H1 (cell line): ENCODE measurements around the gene MAFB. TPM values are rescaled to one million over a fixed set of nuclear protein-coding genes. Genes with fewer than 3 reads are reported as not detected.

ENCODE experiments used
- CTCF ChIA-PET: fragments of 300-600 bp; sonication (Branson Sonifier 250); formaldehyde crosslinking; loops from one replicate; lab custom pipeline; 2021; ENCODE audit not compliant: partially characterized antibody; lab: Charles Lee
- POLR2A ChIA-PET: fragments of 300-600 bp; sonication (Branson Sonifier 250); formaldehyde crosslinking; loops from one replicate; lab custom pipeline; 2021; ENCODE audit warnings: inconsistent platforms; ENCODE audit not compliant: partially characterized antibody; lab: Charles Lee
- DNase-seq, 2 experiments: peaks; one replicate each; pipeline versions ENCODE4 v3.0.0 to v3.0.0-alpha.2; 2010 to 2022; ENCODE audit warnings: low spot score in 2 of 2, low read depth in 1 of 2, mixed read lengths in 1 of 2
- FAIRE-seq: peaks from 2 replicates; lab custom pipeline; 2011; peaks lifted over from hg19 to GRCh38; lab: Jason Lieb, UNC
- H2AFZ ChIP-seq: 2 replicates; pipeline ENCODE4 v1.8.1; 2012; ENCODE audit warnings: low read length, inconsistent platforms
- H2AK5ac ChIP-seq: 2 replicates; pipeline ENCODE4 v1.6.1; 2013; ENCODE audit warnings: low read depth, low read length
- H2BK120ac ChIP-seq: replicated peaks from 2 replicates; pipeline ENCODE3; 2013; ENCODE audit warnings: low read depth, low read length, inconsistent platforms
- H2BK12ac ChIP-seq: 2 replicates; pipeline ENCODE4 v1.6.1; 2013; ENCODE audit warnings: low read depth, low read length
- H2BK15ac ChIP-seq: 2 replicates; pipeline ENCODE4 v1.6.1; 2013; ENCODE audit warnings: low read length
- H2BK20ac ChIP-seq: 2 replicates; pipeline ENCODE4 v1.6.1; 2013; ENCODE audit warnings: low read length
- H2BK5ac ChIP-seq: 2 replicates; pipeline ENCODE4 v1.6.1; 2013; ENCODE audit warnings: low read depth, low read length
- H3K14ac ChIP-seq: 2 replicates; pipeline ENCODE4 v1.6.1; 2013; ENCODE audit warnings: inconsistent platforms; ENCODE audit not compliant: insufficient read length
- H3K18ac ChIP-seq: 2 replicates; pipeline ENCODE4 v1.6.1; 2013; ENCODE audit warnings: low read length; ENCODE audit errors: extremely low read depth
- H3K23ac ChIP-seq: 2 replicates; pipeline ENCODE4 v1.6.1; 2013; ENCODE audit warnings: inconsistent platforms; ENCODE audit not compliant: insufficient read length
- H3K23me2 ChIP-seq: 2 replicates; pipeline ENCODE4 v1.6.1; 2013; ENCODE audit warnings: low read depth, low read length
- H3K27ac ChIP-seq: 2 replicates; pipeline ENCODE4 v1.6.1; 2011; ENCODE audit warnings: low read depth, low read length, inconsistent platforms
- H3K27me3 ChIP-seq, 4 experiments: replicated peaks in 1 of 4; 1 replicate in 1 of 4; 2 replicates in 3 of 4; pipeline versions ENCODE4 v1.6.1 to v1.8.1; 2011 to 2013; ENCODE audit warnings: low read length in 3 of 4, mild to moderate bottlenecking in 3 of 4, inconsistent platforms in 2 of 4, mixed read lengths in 2 of 4, moderate library complexity in 1 of 4; ENCODE audit not compliant: control insufficient read depth in 3 of 4, insufficient read depth in 3 of 4; ENCODE audit errors: extremely low read depth in 1 of 4
- H3K36me3 ChIP-seq, 4 experiments: 2 replicates each; pipeline versions ENCODE4 v1.6.1 to v1.8.1; 2011 to 2013; ENCODE audit warnings: mild to moderate bottlenecking in 4 of 4, low read length in 3 of 4, moderate library complexity in 2 of 4, control low read depth in 1 of 4, inconsistent platforms in 1 of 4; ENCODE audit not compliant: insufficient read depth in 4 of 4, control insufficient read depth in 2 of 4
- H3K4ac ChIP-seq: replicated peaks from 2 replicates; pipeline ENCODE3; 2013; ENCODE audit warnings: low read length, low read depth, mixed read lengths, inconsistent platforms; ENCODE audit not compliant: insufficient read length
- H3K4me1 ChIP-seq, 4 experiments: replicated peaks in 1 of 4; 1 replicate in 1 of 4; 2 replicates in 3 of 4; pipeline versions ENCODE4 v1.6.1 to v1.8.1; 2011 to 2013; ENCODE audit warnings: low read length in 3 of 4, inconsistent platforms in 2 of 4, mixed read lengths in 1 of 4; ENCODE audit not compliant: insufficient read depth in 4 of 4, control insufficient read depth in 3 of 4
- H3K4me2 ChIP-seq, 2 experiments: 2 replicates each; pipeline versions ENCODE4 v1.6.1 to v1.8.1; 2011 to 2013; ENCODE audit warnings: low read depth in 2 of 2, low read length in 2 of 2, control low read depth in 1 of 2, inconsistent platforms in 1 of 2, mild to moderate bottlenecking in 1 of 2; ENCODE audit not compliant: insufficient read depth in 1 of 2
- H3K4me3 ChIP-seq, 4 experiments: fragments of 200-600, 300-600 bp in 1 of 4; sonication (generic), shearing (Covaris generic), sonication (Bioruptor Twin) in 1 of 4; 2 replicates each; pipeline versions ENCODE4 v1.5.1 to v1.8.1; 2011 to 2016; ENCODE audit warnings: low read length in 4 of 4, low read depth in 3 of 4, control low read depth in 2 of 4, inconsistent platforms in 2 of 4, mild to moderate bottlenecking in 2 of 4, mixed read lengths in 1 of 4, moderate library complexity in 1 of 4; ENCODE audit not compliant: insufficient read depth in 2 of 4; ENCODE audit errors: extremely low read depth in 1 of 4
- H3K56ac ChIP-seq: replicated peaks from 2 replicates; pipeline ENCODE3; 2013; ENCODE audit warnings: low read depth, mild to moderate bottlenecking, mixed read lengths, low read length, inconsistent platforms; ENCODE audit not compliant: insufficient read length
- H3K79me1 ChIP-seq: 2 replicates; pipeline ENCODE4 v1.6.1; 2013; ENCODE audit warnings: low read depth, low read length, control low read depth
- H3K79me2 ChIP-seq, 2 experiments: 2 replicates each; pipeline versions ENCODE4 v1.6.1 to v1.8.1; 2012 to 2013; ENCODE audit warnings: low read length in 2 of 2, mild to moderate bottlenecking in 2 of 2, inconsistent platforms in 1 of 2; ENCODE audit not compliant: insufficient read depth in 2 of 2, control insufficient read depth in 1 of 2
- H3K9ac ChIP-seq, 4 experiments: replicated peaks in 1 of 4; 1 replicate in 1 of 4; 2 replicates in 3 of 4; pipeline versions ENCODE4 v1.6.1 to v1.8.1; 2011 to 2013; ENCODE audit warnings: low read depth in 3 of 4, low read length in 3 of 4, control low read depth in 2 of 4, mild to moderate bottlenecking in 2 of 4, moderate library complexity in 2 of 4, inconsistent platforms in 1 of 4; ENCODE audit errors: extremely low read depth in 1 of 4
- H3K9me3 ChIP-seq, 2 experiments: 2 replicates each; pipeline versions ENCODE4 v1.6.1 to v1.8.1; 2012 to 2013; ENCODE audit warnings: mild to moderate bottlenecking in 2 of 2, moderate library complexity in 2 of 2, control low read depth in 1 of 2, inconsistent platforms in 1 of 2, low read depth in 1 of 2, low read length in 1 of 2, mixed read lengths in 1 of 2; ENCODE audit not compliant: insufficient read depth in 2 of 2
- H4K20me1 ChIP-seq, 2 experiments: replicated peaks in 1 of 2; 2 replicates each; pipeline versions ENCODE3 to v1.8.1; 2011 to 2013; ENCODE audit warnings: inconsistent platforms in 2 of 2, low read length in 2 of 2, mild to moderate bottlenecking in 1 of 2; ENCODE audit not compliant: insufficient read depth in 2 of 2, control insufficient read depth in 1 of 2
- H4K5ac ChIP-seq: 2 replicates; pipeline ENCODE4 v1.6.1; 2013; ENCODE audit warnings: low read length, low read depth, mixed read lengths, inconsistent platforms; ENCODE audit not compliant: insufficient read length
- H4K8ac ChIP-seq: 2 replicates; pipeline ENCODE4 v1.8.0; 2013; ENCODE audit warnings: mild to moderate bottlenecking, moderate library complexity, low read length, inconsistent platforms; ENCODE audit not compliant: insufficient read depth; ENCODE audit errors: extremely low read depth
- H4K91ac ChIP-seq: replicated peaks from 2 replicates; pipeline ENCODE3; 2013; ENCODE audit warnings: low read length, mixed read lengths, inconsistent platforms; ENCODE audit not compliant: insufficient read length
- ATF3 ChIP-seq: IDR thresholded peaks from 2 replicates; pipeline ENCODE4 v1.6.1; 2011; ENCODE audit warnings: low read depth, mild to moderate bottlenecking, low read length; ENCODE audit not compliant: insufficient read depth
- BACH1 ChIP-seq: IDR thresholded peaks from 2 replicates; pipeline ENCODE4 v1.6.1; 2012; ENCODE audit warnings: low read length, improper control_type of control experiment
- CBX8 ChIP-seq: fragments of 300-800, 300-1000 bp; sonication (generic); IDR thresholded peaks from 2 replicates; pipeline ENCODE4 v1.7.1; 2016; ENCODE audit warnings: low read depth, low read length, borderline replicate concordance
- CHD2 ChIP-seq: IDR thresholded peaks from 2 replicates; pipeline ENCODE4 v1.6.1; 2012; ENCODE audit warnings: low read length, improper control_type of control experiment
- CTCF ChIP-seq, 3 experiments: IDR thresholded peaks; 1 replicate in 2 of 3; 2 replicates in 1 of 3; pipeline versions ENCODE4 v1.5.1 to v1.6.1; 2011; ENCODE audit warnings: low read length in 3 of 3, mild to moderate bottlenecking in 3 of 3, inconsistent platforms in 2 of 3, low read depth in 1 of 3, moderate library complexity in 1 of 3; ENCODE audit not compliant: insufficient read depth in 1 of 3; ENCODE audit errors: control extremely low read depth in 1 of 3
- EP300 ChIP-seq, 2 experiments: IDR thresholded peaks; 1 replicate in 1 of 2; 2 replicates in 1 of 2; pipeline ENCODE4 v1.6.1; 2011 to 2012; ENCODE audit warnings: low read depth in 2 of 2, low read length in 2 of 2, mild to moderate bottlenecking in 2 of 2, borderline replicate concordance in 1 of 2, inconsistent platforms in 1 of 2, moderate library complexity in 1 of 2
- HDAC2 ChIP-seq, 2 experiments: fragments of 300-600 bp in 1 of 2; sonication (generic) in 1 of 2; IDR thresholded peaks; 2 replicates each; pipeline ENCODE4 v1.6.1; 2011 to 2012; ENCODE audit warnings: low read depth in 2 of 2, low read length in 2 of 2, mild to moderate bottlenecking in 2 of 2, moderate library complexity in 2 of 2, borderline replicate concordance in 1 of 2, inconsistent platforms in 1 of 2
- JUN ChIP-seq: IDR thresholded peaks from 2 replicates; pipeline ENCODE4 v1.6.1; 2011; ENCODE audit warnings: low read depth, mild to moderate bottlenecking, improper control_type of control experiment, low read length
- SIRT6 ChIP-seq: IDR thresholded peaks from one replicate; pipeline ENCODE4 v1.7.1; 2012; ENCODE audit warnings: low read length, inconsistent platforms
- ZNF274 ChIP-seq: IDR thresholded peaks from 2 replicates; pipeline ENCODE4 v1.7.0; 2012; ENCODE audit warnings: low read length, borderline replicate concordance; ENCODE audit errors: extremely low read depth
- WGBS, 2 experiments: shearing (Covaris generic) in 1 of 2; methylation state at CpG; one replicate each; pipeline versions ENCODE4 v1.1.6 to v1.1.7; 2013 to 2015; ENCODE audit warnings: low lambda C conversion rate in 2 of 2, mixed read lengths in 2 of 2, inconsistent platforms in 1 of 2, low coverage in 1 of 2, missing lambda C conversion rate in 1 of 2; ENCODE audit not compliant: insufficient replicate concordance in 2 of 2, insufficient coverage in 1 of 2, insufficient read length in 1 of 2; ENCODE audit errors: extremely low coverage in 1 of 2, missing lambda C conversion rate in 1 of 2; 5-methylcytosine and 5-hydroxymethylcytosine counted together
- polyA plus RNA-seq, 7 experiments: library from polyadenylated mRNA; depleted of rRNA in 3 of 7; stranded (reverse) in 5 of 7; unstranded in 2 of 7; fragments of >200 nt in 5 of 7; fragments of 200-250 nt in 2 of 7; gene quantifications; 1 replicate in 5 of 7; 2 replicates in 1 of 7; 4 replicates in 1 of 7; pipeline versions ENCODE4 v1.2.1 to v1.2.3, GENCODE V29; 2011 to 2013; ENCODE audit warnings: missing spikeins in 2 of 7, mixed read lengths in 2 of 7
- total RNA-seq: library from RNA; stranded (reverse); fragmentation: NEBNext Ultra II Directional; extraction: Animal tissue kit (Norgen Biotek cat#: 25700); gene quantifications from 2 replicates; pipeline ENCODE4 v1.2.1, GENCODE V29; 2021

Gene MAFB
- total and polyA plus RNA-seq, 2 of the 8 experiments (the other 6 are each of a cell fraction or from before 2014, with no cell fraction given): 0.83 to 1.8 TPM

DNA sequence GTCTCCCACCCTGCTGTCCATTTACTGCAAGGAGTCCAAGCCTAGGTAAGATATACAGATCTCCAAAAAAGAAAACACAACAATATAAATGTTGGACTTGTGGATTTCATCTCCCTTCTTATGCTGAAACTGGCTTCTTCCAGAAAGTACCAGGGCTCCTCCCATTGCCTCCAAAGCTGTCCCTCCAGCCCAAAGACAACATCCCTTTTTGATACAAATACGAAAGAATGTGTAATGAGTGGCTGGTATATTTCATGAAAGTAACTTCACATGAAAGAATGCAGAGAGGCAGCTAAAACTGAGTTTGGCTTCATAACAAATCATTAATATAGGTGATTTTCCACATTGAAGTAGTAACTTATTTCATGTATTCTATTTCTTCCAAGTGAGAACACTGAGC lies 7.9 kb downstream of the MAFB start:
- no peak for DNase-seq
- Histone ChIP-seq H3K23me2 (peaks cover 5% of the 10 kb centered on the region; the same call in 1 of the 2 replicates), H3K4ac (no peak overlapping the region), H3K36me3 (peaks cover 0 to 5% (median under 1%) of the 10 kb centered on the region in 4 experiments; a peak in 2 of 8 replicates), H2AK5ac (no peak overlapping the region), H3K18ac (no peak overlapping the region), H2BK120ac (no peak overlapping the region), H3K56ac (no peak overlapping the region), H3K9ac (no peak overlapping the region), H4K91ac (no peak overlapping the region), H2BK15ac (peak overlapping the region; percentile 23; the same call in 1 of the 2 replicates), H3K79me1 (no peaks in the 10 kb centered on the region), H2BK12ac (no peak overlapping the region), H3K4me1 (peaks cover 0 to 20% (median 8%) of the 10 kb centered on the region in 4 experiments; a peak in 5 of 7 replicates), H3K27me3 (peaks cover 37 to 70% (median 63%) of the 10 kb centered on the region in 4 experiments), H3K27ac (no peak overlapping the region), H4K8ac (no peak overlapping the region), H3K23ac (no peak overlapping the region), H3K4me3 (no peak overlapping the region), H2AFZ (no peak overlapping the region), H4K5ac (no peak overlapping the region), H2BK20ac (no peak overlapping the region), H3K9me3 (no peaks in the 10 kb centered on the region), H3K4me2 (no peak overlapping the region; a peak in 1 of 4 replicates), H4K20me1 (peaks cover 14 to 26% of the 10 kb centered on the region in 2 experiments), H2BK5ac (no peak overlapping the region), H3K14ac (no peak overlapping the region), H3K79me2 (no peaks in the 10 kb centered on the region)
- WGBS, 2 experiments: 83% methylated on average over 1 of the region's 1 CpG; no CpG with 5 or more reads in 1 of the 2 experiments
- POLR2A ChIA-PET: no interaction called here
- FAIRE-seq: no peak
- CTCF ChIA-PET: interaction anchor here (0.6 to 1.5 kb wide), 4 partner anchors 8 to 852 kb away, joined by 3 to 4 read pairs (median 3); no protein-coding TSS in a partner anchor
- TF ChIP-seq JUN: no peak
- TF ChIP-seq CHD2: no peak
- no peak for TF ChIP-seq ATF3
- no peak for TF ChIP-seq EP300 (IDR thresholded peaks at IDR 0.05; ENCODE audit: borderline replicate concordance in 1 of 2, low read depth in 2 of 2, low read length in 2 of 2)
- no peak for TF ChIP-seq CTCF (IDR thresholded peaks at IDR 0.05; ENCODE audit: control extremely low read depth in 1 of 3, insufficient read depth in 1 of 3, low read depth in 1 of 3, low read length in 3 of 3)
- no peak for TF ChIP-seq SIRT6
- no peak for TF ChIP-seq ZNF274
- TF ChIP-seq CBX8: no peak
- no peak for TF ChIP-seq BACH1
- no peak for TF ChIP-seq HDAC2 (IDR thresholded peaks at IDR 0.05; ENCODE audit: borderline replicate concordance in 1 of 2, low read depth in 2 of 2, low read length in 2 of 2)
